Measurements from ENCODE around the gene ZNF543. TPM values are rescaled to one million over a fixed set of nuclear protein-coding genes. Genes with fewer than 3 reads are reported as not detected.
A peak's percentile ranks its signal among the peaks of the same experiment; 100 is the strongest.

ZNF543 gene
- total and polyA plus RNA-seq, 9 of the 15 experiments (the other 6 are each of a cell fraction or from before 2014, with no cell fraction given) = 0.14 to 5.5 (median 2.4) TPM

DNA sequence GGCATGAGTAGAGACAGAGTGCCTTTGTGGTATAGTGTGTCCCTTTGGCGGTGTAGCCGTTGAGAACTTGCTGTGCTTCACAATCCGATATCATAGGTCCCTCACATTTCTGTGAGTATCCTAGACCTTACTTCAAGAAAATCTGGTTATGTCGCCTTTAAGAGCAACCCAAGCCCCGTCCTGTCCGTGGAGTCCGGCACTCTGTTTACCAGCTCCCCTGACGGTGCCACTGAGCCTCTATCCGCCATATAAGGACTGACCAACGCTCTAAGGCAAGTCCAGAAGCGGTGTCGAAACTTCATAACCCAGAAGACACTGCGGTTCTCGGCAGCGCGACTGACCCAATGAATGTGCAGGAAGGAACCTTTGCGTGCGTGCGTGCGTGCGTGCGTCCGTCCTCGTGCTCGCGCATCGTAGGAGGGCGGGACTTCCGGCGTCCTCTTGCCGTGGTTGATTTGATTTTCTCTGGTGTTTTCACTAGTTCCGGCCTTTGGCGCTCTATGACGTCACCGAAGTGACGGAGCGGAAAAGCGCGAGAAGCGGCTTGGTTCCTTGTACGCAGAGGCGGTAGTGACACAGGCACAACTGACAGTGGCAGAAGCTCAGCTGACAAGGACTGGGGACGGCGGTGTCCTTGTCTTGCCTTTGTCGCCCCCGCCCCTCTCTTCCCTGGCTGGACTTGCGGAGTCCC is 42.9 kb downstream of the ZNF543 start, which contains the start of the genes TRAPPC2B and ZNF547 (continued):
- TF ChIP-seq, protein P1, sequence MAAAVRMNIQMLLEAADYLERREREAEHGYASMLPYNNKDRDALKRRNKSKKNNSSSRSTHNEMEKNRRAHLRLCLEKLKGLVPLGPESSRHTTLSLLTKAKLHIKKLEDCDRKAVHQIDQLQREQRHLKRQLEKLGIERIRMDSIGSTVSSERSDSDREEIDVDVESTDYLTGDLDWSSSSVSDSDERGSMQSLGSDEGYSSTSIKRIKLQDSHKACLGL (CRISPR knock-in tag; IDR thresholded peaks at IDR 0.05; ENCODE audit: borderline replicate concordance, poor library complexity, severe bottlenecking) = no peak
- TF ChIP-seq TBP (optimal IDR thresholded peaks at IDR 0.05; ENCODE audit: low read depth, low read length) (peak; percentile 25), CHCHD3 (CRISPR knock-in tag; IDR thresholded peaks at IDR 0.05) (no peak), ZNF143 (CRISPR knock-in tag; IDR thresholded peaks at IDR 0.05) (peak; percentile 84), MTA3 (IDR thresholded peaks at IDR 0.05; ENCODE audit: borderline replicate concordance) (peak; percentile 92), ARHGAP35 (IDR thresholded peaks at IDR 0.05; ENCODE audit: partially characterized antibody) (no peak), KDM4B (IDR thresholded peaks at IDR 0.05; ENCODE audit: borderline replicate concordance in 2 of 2, low read depth in 1 of 2) (no peak), CREM (IDR thresholded peaks at IDR 0.05; ENCODE audit: low read depth) (peak; percentile 97), NCOA6 (IDR thresholded peaks at IDR 0.05) (peak; percentile 96), HEY1 (CRISPR knock-in tag; IDR thresholded peaks at IDR 0.05; ENCODE audit: borderline replicate concordance) (no peak), SRSF1 (IDR thresholded peaks at IDR 0.05; ENCODE audit: low read depth, low read length) (no peak), CBX2 (IDR thresholded peaks at IDR 0.05; ENCODE audit: insufficient read depth, low read length, poor library complexity, severe bottlenecking) (no peak), MAZ (CRISPR knock-in tag; conservative IDR thresholded peaks at IDR 0.05 in 1 of 2, IDR thresholded peaks at IDR 0.05 in 1 of 2) (peak in 1 of 2 experiments; percentile 41; a peak in 1 of 4 replicates), FOXK2 (conservative IDR thresholded peaks at IDR 0.05 in 1 of 2, IDR thresholded peaks at IDR 0.05 in 1 of 2; ENCODE audit: low read depth in 2 of 2) (peak; percentile 21 to 68; a peak in 2 of 4 replicates)
- TF ChIP-seq, protein P2, sequence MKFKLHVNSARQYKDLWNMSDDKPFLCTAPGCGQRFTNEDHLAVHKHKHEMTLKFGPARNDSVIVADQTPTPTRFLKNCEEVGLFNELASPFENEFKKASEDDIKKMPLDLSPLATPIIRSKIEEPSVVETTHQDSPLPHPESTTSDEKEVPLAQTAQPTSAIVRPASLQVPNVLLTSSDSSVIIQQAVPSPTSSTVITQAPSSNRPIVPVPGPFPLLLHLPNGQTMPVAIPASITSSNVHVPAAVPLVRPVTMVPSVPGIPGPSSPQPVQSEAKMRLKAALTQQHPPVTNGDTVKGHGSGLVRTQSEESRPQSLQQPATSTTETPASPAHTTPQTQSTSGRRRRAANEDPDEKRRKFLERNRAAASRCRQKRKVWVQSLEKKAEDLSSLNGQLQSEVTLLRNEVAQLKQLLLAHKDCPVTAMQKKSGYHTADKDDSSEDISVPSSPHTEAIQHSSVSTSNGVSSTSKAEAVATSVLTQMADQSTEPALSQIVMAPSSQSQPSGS (CRISPR knock-in tag; IDR thresholded peaks at IDR 0.05) = peak; percentile 52; the same call in 1 of the 2 replicates
- TF ChIP-seq, protein P3, sequence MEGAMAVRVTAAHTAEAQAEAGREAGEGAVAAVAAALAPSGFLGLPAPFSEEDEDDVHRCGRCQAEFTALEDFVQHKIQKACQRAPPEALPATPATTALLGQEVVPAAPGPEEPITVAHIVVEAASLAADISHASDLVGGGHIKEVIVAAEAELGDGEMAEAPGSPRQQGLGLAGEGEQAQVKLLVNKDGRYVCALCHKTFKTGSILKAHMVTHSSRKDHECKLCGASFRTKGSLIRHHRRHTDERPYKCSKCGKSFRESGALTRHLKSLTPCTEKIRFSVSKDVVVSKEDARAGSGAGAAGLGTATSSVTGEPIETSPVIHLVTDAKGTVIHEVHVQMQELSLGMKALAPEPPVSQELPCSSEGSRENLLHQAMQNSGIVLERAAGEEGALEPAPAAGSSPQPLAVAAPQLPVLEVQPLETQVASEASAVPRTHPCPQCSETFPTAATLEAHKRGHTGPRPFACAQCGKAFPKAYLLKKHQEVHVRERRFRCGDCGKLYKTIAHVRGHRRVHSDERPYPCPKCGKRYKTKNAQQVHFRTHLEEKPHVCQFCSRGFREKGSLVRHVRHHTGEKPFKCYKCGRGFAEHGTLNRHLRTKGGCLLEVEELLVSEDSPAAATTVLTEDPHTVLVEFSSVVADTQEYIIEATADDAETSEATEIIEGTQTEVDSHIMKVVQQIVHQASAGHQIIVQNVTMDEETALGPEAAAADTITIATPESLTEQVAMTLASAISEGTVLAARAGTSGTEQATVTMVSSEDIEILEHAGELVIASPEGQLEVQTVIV (CRISPR knock-in tag; IDR thresholded peaks at IDR 0.05; ENCODE audit: borderline replicate concordance) = no peak
- TF ChIP-seq, protein P4, sequence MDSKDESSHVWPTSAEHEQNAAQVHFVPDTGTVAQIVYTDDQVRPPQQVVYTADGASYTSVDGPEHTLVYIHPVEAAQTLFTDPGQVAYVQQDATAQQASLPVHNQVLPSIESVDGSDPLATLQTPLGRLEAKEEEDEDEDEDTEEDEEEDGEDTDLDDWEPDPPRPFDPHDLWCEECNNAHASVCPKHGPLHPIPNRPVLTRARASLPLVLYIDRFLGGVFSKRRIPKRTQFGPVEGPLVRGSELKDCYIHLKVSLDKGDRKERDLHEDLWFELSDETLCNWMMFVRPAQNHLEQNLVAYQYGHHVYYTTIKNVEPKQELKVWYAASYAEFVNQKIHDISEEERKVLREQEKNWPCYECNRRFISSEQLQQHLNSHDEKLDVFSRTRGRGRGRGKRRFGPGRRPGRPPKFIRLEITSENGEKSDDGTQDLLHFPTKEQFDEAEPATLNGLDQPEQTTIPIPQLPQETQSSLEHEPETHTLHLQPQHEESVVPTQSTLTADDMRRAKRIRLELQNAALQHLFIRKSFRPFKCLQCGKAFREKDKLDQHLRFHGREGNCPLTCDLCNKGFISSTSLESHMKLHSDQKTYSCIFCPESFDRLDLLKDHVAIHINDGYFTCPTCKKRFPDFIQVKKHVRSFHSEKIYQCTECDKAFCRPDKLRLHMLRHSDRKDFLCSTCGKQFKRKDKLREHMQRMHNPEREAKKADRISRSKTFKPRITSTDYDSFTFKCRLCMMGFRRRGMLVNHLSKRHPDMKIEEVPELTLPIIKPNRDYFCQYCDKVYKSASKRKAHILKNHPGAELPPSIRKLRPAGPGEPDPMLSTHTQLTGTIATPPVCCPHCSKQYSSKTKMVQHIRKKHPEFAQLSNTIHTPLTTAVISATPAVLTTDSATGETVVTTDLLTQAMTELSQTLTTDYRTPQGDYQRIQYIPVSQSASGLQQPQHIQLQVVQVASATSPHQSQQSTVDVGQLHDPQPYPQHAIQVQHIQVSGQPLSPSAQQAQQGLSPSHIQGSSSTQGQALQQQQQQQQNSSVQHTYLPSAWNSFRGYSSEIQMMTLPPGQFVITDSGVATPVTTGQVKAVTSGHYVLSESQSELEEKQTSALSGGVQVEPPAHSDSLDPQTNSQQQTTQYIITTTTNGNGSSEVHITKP (IDR thresholded peaks at IDR 0.05; ENCODE audit: partially characterized antibody) = no peak
- TF ChIP-seq, protein P5, sequence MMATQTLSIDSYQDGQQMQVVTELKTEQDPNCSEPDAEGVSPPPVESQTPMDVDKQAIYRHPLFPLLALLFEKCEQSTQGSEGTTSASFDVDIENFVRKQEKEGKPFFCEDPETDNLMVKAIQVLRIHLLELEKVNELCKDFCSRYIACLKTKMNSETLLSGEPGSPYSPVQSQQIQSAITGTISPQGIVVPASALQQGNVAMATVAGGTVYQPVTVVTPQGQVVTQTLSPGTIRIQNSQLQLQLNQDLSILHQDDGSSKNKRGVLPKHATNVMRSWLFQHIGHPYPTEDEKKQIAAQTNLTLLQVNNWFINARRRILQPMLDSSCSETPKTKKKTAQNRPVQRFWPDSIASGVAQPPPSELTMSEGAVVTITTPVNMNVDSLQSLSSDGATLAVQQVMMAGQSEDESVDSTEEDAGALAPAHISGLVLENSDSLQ (IDR thresholded peaks at IDR 0.05) = peak; percentile 67
